Measurements from ENCODE around the gene CUL4A.

Gene CUL4A

DNA sequence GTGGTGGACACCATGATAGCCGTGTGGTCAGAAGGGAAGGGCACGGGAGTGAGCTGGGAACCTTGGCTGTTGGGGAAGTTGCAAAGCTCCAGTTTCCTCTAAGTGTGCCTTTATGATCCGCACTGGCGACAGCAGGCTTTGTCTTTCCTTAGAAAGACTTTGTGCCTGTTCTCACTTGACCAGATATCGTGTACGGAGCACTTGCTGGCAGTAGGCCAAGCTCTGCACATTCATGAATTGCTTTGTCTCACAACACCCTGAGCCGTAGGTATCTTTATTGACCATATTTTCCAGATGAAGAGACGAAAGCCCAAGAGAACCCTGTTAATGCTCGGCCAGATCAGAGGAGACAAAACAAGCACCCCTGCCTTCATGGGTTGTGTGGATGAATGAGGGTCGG, 15.1 kb downstream of the CUL4A start:
- WGBS, 2 donors (ENCODE audit: extremely low coverage in 2 of 2, insufficient read length in 2 of 2, insufficient replicate concordance in 1 of 2) = no CpG with 5 or more reads among the region's 10 CpGs
- H3K9ac ChIP-seq (ENCODE audit: low read depth, low read length, poor library complexity) = no peak overlapping the region

DNA sequence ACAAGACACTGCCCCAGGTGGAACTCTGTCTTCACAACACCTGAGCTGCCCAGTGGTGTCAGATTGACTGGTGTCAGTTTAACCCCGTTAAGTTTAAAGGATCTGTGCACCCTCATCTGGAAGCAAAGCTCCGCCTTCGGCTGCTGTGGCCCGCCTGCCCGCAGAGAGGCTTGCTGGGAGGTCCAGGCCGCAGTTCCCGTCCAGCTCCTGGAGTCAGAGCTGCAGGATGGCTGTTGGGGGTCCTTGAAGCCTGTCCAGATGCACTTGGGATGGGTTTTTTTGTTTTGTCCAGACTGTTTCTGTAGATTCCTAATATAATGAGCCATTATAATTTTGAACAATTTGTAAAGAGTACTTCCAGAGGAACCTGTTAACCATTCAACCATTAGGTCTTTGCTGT, 16.1 kb downstream of the CUL4A start:
- H2BK12ac ChIP-seq (ENCODE audit: low read length) = no peak overlapping the region
- no peak overlapping the region for H3K27ac ChIP-seq (replicated peaks; ENCODE audit: low read length)
- H3K4me2 ChIP-seq (ENCODE audit: insufficient read depth, low read length, poor library complexity, severe bottlenecking) = no peak overlapping the region
- no peak overlapping the region for H2BK15ac ChIP-seq (ENCODE audit: low read length)
- H4K8ac ChIP-seq (ENCODE audit: low read depth, low read length) = no peak overlapping the region
- no peak overlapping the region for H3K4me3 ChIP-seq (ENCODE audit: low read length in 2 of 2)
- no peaks in the 10 kb centered on the region for H3K27me3 ChIP-seq (ENCODE audit: control insufficient read depth in 3 of 3, insufficient read depth in 3 of 3, low read depth in 1 of 3, low read length in 3 of 3)
- no CpG with 5 or more reads among the region's 7 CpGs for WGBS, 2 donors (ENCODE audit: extremely low coverage in 2 of 2, insufficient read length in 2 of 2, insufficient replicate concordance in 1 of 2)
- no peak overlapping the region for H3K9ac ChIP-seq (ENCODE audit: low read depth, low read length, poor library complexity)
- no peaks in the 10 kb centered on the region for H3K4me1 ChIP-seq (ENCODE audit: control insufficient read depth in 2 of 2, insufficient read depth in 1 of 2, low read depth in 1 of 2, low read length in 2 of 2)
- H3K18ac ChIP-seq (ENCODE audit: low read length) = no peak overlapping the region
- DNase-seq (ENCODE audit: low spot score) = no peak
- H2BK120ac ChIP-seq (ENCODE audit: low read depth, low read length) = no peak overlapping the region
- no peak overlapping the region for H2AK5ac ChIP-seq (ENCODE audit: low read depth, low read length)
- H3K4ac ChIP-seq (ENCODE audit: low read length) = no peak overlapping the region
- H2AFZ ChIP-seq (ENCODE audit: low read length) = no peak overlapping the region
- H2BK5ac ChIP-seq (ENCODE audit: low read length) = no peak overlapping the region
- H3K23ac ChIP-seq (ENCODE audit: low read depth, low read length, poor library complexity) = no peak overlapping the region
- H4K91ac ChIP-seq (ENCODE audit: low read depth, low read length, poor library complexity) = no peak overlapping the region
- H3K14ac ChIP-seq (ENCODE audit: low read length) = no peak overlapping the region
- H3K36me3 ChIP-seq (replicated peaks in 1 of 2; ENCODE audit: control insufficient read depth in 2 of 2, insufficient read depth in 2 of 2, low read length in 2 of 2) = peaks cover 38 to 90% of the 10 kb centered on the region in 2 donors
- peaks cover 4% of the 10 kb centered on the region for H3K79me1 ChIP-seq (ENCODE audit: low read depth, low read length)
- peaks cover 0 to 2% of the 10 kb centered on the region in 2 donors for H3K9me3 ChIP-seq (replicated peaks in 1 of 2; ENCODE audit: control insufficient read depth in 2 of 2, insufficient read depth in 1 of 2, low read depth in 1 of 2, low read length in 2 of 2)

More for the DNA sequence above, 15.1 kb downstream of the CUL4A start:
- Histone ChIP-seq H2BK5ac (ENCODE audit: low read length) (no peak overlapping the region), H3K4ac (ENCODE audit: low read length) (no peak overlapping the region), H3K4me2 (ENCODE audit: insufficient read depth, low read length, poor library complexity, severe bottlenecking) (no peak overlapping the region), H3K27ac (replicated peaks; ENCODE audit: low read length) (no peak overlapping the region), H3K18ac (ENCODE audit: low read length) (no peak overlapping the region), H2BK120ac (ENCODE audit: low read depth, low read length) (no peak overlapping the region), H2AFZ (ENCODE audit: low read length) (no peak overlapping the region), H4K91ac (ENCODE audit: low read depth, low read length, poor library complexity) (no peak overlapping the region), H3K4me1 (ENCODE audit: control insufficient read depth in 2 of 2, insufficient read depth in 1 of 2, low read depth in 1 of 2, low read length in 2 of 2) (no peaks in the 10 kb centered on the region), H2AK5ac (ENCODE audit: low read depth, low read length) (no peak overlapping the region), H3K27me3 (ENCODE audit: control insufficient read depth in 3 of 3, insufficient read depth in 3 of 3, low read depth in 1 of 3, low read length in 3 of 3) (no peaks in the 10 kb centered on the region), H4K8ac (ENCODE audit: low read depth, low read length) (no peak overlapping the region), H3K36me3 (replicated peaks in 1 of 2; ENCODE audit: control insufficient read depth in 2 of 2, insufficient read depth in 2 of 2, low read length in 2 of 2) (peaks cover 39 to 90% of the 10 kb centered on the region in 2 donors), H2BK15ac (ENCODE audit: low read length) (no peak overlapping the region), H3K4me3 (ENCODE audit: low read length in 2 of 2) (no peak overlapping the region), H3K14ac (ENCODE audit: low read length) (no peak overlapping the region), H3K79me1 (ENCODE audit: low read depth, low read length) (peaks cover 6% of the 10 kb centered on the region), H2BK12ac (ENCODE audit: low read length) (no peak overlapping the region), H3K23ac (ENCODE audit: low read depth, low read length, poor library complexity) (no peak overlapping the region), H3K9me3 (replicated peaks in 1 of 2; ENCODE audit: control insufficient read depth in 2 of 2, insufficient read depth in 1 of 2, low read depth in 1 of 2, low read length in 2 of 2) (peaks cover 0 to 2% of the 10 kb centered on the region in 2 donors)
- no peak for DNase-seq (ENCODE audit: low spot score)

GRCh38 chr13:113226873-113227450, 17.5 kb downstream of the CUL4A start:
- Histone ChIP-seq H2BK15ac (ENCODE audit: low read length) (no peak overlapping the region), H3K4ac (ENCODE audit: low read length) (no peak overlapping the region), H3K4me2 (ENCODE audit: insufficient read depth, low read length, poor library complexity, severe bottlenecking) (no peak overlapping the region), H2BK120ac (ENCODE audit: low read depth, low read length) (no peak overlapping the region), H3K27me3 (ENCODE audit: control insufficient read depth in 3 of 3, insufficient read depth in 3 of 3, low read depth in 1 of 3, low read length in 3 of 3) (no peaks in the 10 kb centered on the region), H3K9ac (ENCODE audit: low read depth, low read length, poor library complexity) (no peak overlapping the region), H3K36me3 (replicated peaks in 1 of 2; ENCODE audit: control insufficient read depth in 2 of 2, insufficient read depth in 2 of 2, low read length in 2 of 2) (peaks cover 38 to 89% of the 10 kb centered on the region in 2 donors), H2BK12ac (ENCODE audit: low read length) (no peak overlapping the region), H3K4me3 (ENCODE audit: low read length in 2 of 2) (no peak overlapping the region), H3K27ac (replicated peaks; ENCODE audit: low read length) (no peak overlapping the region), H3K4me1 (ENCODE audit: control insufficient read depth in 2 of 2, insufficient read depth in 1 of 2, low read depth in 1 of 2, low read length in 2 of 2) (no peaks in the 10 kb centered on the region), H2BK5ac (ENCODE audit: low read length) (no peak overlapping the region), H3K9me3 (replicated peaks in 1 of 2; ENCODE audit: control insufficient read depth in 2 of 2, insufficient read depth in 1 of 2, low read depth in 1 of 2, low read length in 2 of 2) (no peaks in the 10 kb centered on the region), H3K18ac (ENCODE audit: low read length) (no peak overlapping the region), H3K79me1 (ENCODE audit: low read depth, low read length) (peaks cover 2% of the 10 kb centered on the region), H2AK5ac (ENCODE audit: low read depth, low read length) (no peak overlapping the region), H4K8ac (ENCODE audit: low read depth, low read length) (no peak overlapping the region), H2AFZ (ENCODE audit: low read length) (no peak overlapping the region), H3K14ac (ENCODE audit: low read length) (no peak overlapping the region), H3K23ac (ENCODE audit: low read depth, low read length, poor library complexity) (no peak overlapping the region), H4K91ac (ENCODE audit: low read depth, low read length, poor library complexity) (no peak overlapping the region)
- no peak for DNase-seq (ENCODE audit: low spot score)
- WGBS, 2 donors (ENCODE audit: extremely low coverage in 2 of 2, insufficient read length in 2 of 2, insufficient replicate concordance in 1 of 2) = no CpG with 5 or more reads among the region's 7 CpGs

DNA sequence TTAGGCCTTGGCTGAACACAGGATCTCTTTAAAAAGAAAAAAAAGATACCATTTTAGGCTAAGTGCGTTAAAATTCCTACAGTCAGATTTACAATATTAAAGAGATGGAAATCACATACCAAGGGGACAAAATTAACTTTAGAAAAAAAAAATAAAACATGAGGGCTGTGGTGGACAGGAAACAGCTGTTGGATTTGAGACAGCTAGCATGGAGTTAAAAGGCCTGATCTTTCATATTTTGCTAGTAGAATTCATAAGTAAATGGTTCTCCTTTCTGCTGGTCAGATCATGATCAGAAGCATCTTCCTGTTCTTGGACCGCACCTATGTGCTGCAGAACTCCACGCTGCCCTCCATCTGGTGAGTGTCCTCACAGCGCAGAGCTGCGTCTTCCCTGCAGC, 19.7 kb downstream of the CUL4A start:
- no peak overlapping the region for H3K27ac ChIP-seq (replicated peaks; ENCODE audit: low read length)
- no peak overlapping the region for H2BK120ac ChIP-seq (ENCODE audit: low read depth, low read length)
- H2AK5ac ChIP-seq (ENCODE audit: low read depth, low read length) = no peak overlapping the region
- no CpG with 5 or more reads among the region's 5 CpGs for WGBS, 2 donors (ENCODE audit: extremely low coverage in 2 of 2, insufficient read length in 2 of 2, insufficient replicate concordance in 1 of 2)
- H3K4me2 ChIP-seq (ENCODE audit: insufficient read depth, low read length, poor library complexity, severe bottlenecking) = no peak overlapping the region
- no peak overlapping the region for H3K18ac ChIP-seq (ENCODE audit: low read length)
- no peak overlapping the region for H4K91ac ChIP-seq (ENCODE audit: low read depth, low read length, poor library complexity)
- no peak overlapping the region for H2AFZ ChIP-seq (ENCODE audit: low read length)
- no peaks in the 10 kb centered on the region for H3K4me1 ChIP-seq (ENCODE audit: control insufficient read depth in 2 of 2, insufficient read depth in 1 of 2, low read depth in 1 of 2, low read length in 2 of 2)
- no peak overlapping the region for H3K4me3 ChIP-seq (ENCODE audit: low read length in 2 of 2)
- no peak overlapping the region for H2BK5ac ChIP-seq (ENCODE audit: low read length)
- H3K27me3 ChIP-seq (ENCODE audit: control insufficient read depth in 3 of 3, insufficient read depth in 3 of 3, low read depth in 1 of 3, low read length in 3 of 3) = no peaks in the 10 kb centered on the region
- no peak overlapping the region for H3K9ac ChIP-seq (ENCODE audit: low read depth, low read length, poor library complexity)
- no peaks in the 10 kb centered on the region for H3K9me3 ChIP-seq (replicated peaks in 1 of 2; ENCODE audit: control insufficient read depth in 2 of 2, insufficient read depth in 1 of 2, low read depth in 1 of 2, low read length in 2 of 2)
- H3K23ac ChIP-seq (ENCODE audit: low read depth, low read length, poor library complexity) = no peak overlapping the region
- no peak overlapping the region for H4K8ac ChIP-seq (ENCODE audit: low read depth, low read length)
- H3K4ac ChIP-seq (ENCODE audit: low read length) = no peak overlapping the region
- no peaks in the 10 kb centered on the region for H3K79me1 ChIP-seq (ENCODE audit: low read depth, low read length)
- no peak overlapping the region for H3K14ac ChIP-seq (ENCODE audit: low read length)
- DNase-seq (ENCODE audit: low spot score) = no peak
- H3K36me3 ChIP-seq (replicated peaks in 1 of 2; ENCODE audit: control insufficient read depth in 2 of 2, insufficient read depth in 2 of 2, low read length in 2 of 2) = peaks cover 29 to 91% of the 10 kb centered on the region in 2 donors
- H2BK15ac ChIP-seq (ENCODE audit: low read length) = no peak overlapping the region
- H2BK12ac ChIP-seq (ENCODE audit: low read length) = no peak overlapping the region
